ENCODE results near the gene PLCB1. TPM values are rescaled to one million over a fixed set of nuclear protein-coding genes. Genes with fewer than 3 reads are reported as not detected.

Gene PLCB1
- total RNA-seq, 1 donor from 2014 or later, result 10.7 TPM

- no peaks in the 10 kb centered on the region for H3K36me3 Mint-ChIP-seq (ENCODE audit: low read depth, unreplicated experiment)
- Histone ChIP-seq H3K79me2 (ENCODE audit: insufficient read depth, low read length) (no peaks in the 10 kb centered on the region), H3K4me2 (ENCODE audit: low read length) (no peak overlapping the region), H3K27me3 (ENCODE audit: insufficient read depth, low read length) (peaks cover 46% of the 10 kb centered on the region), H3K9me3 (ENCODE audit: insufficient read depth, low read depth, low read length) (no peaks in the 10 kb centered on the region), H3K4me3 (ENCODE audit: insufficient read depth, low read depth, low read length) (no peak overlapping the region), H3K9ac (ENCODE audit: low read length) (no peak overlapping the region), H2AFZ (ENCODE audit: low read depth, low read length) (no peak overlapping the region), H3K36me3 (ENCODE audit: insufficient read depth, low read length) (no peaks in the 10 kb centered on the region), H3K27ac (ENCODE audit: low read depth, low read length) (no peak overlapping the region), H3K4me1 (ENCODE audit: insufficient read depth, low read length) (peaks cover 4% of the 10 kb centered on the region), H4K20me1 (ENCODE audit: insufficient read depth, low read length) (peaks cover 4% of the 10 kb centered on the region)
- TF ChIP-seq EZH2 (IDR thresholded peaks at IDR 0.05; ENCODE audit: insufficient read depth, low read length) (no peak), CTCF (IDR thresholded peaks at IDR 0.05; ENCODE audit: insufficient read depth, low read depth, low read length) (no peak)
- no peaks in the 10 kb centered on the region for H3K9me3 Mint-ChIP-seq (ENCODE audit: unreplicated experiment)
- FAIRE-seq (no peak), DNase-seq (ENCODE audit: low read depth) (no peak)
- peaks cover 2% of the 10 kb centered on the region for H3K4me1 Mint-ChIP-seq (ENCODE audit: low read depth, unreplicated experiment)
- no peak overlapping the region for H3K27ac Mint-ChIP-seq (ENCODE audit: unreplicated experiment)
- peak overlapping the region; percentile 87 for H3K4me3 Mint-ChIP-seq (ENCODE audit: unreplicated experiment)
- H3K27me3 Mint-ChIP-seq (ENCODE audit: low read depth, unreplicated experiment), result peaks cover 27% of the 10 kb centered on the region
These were observed 1.9 kb downstream of the PLCB1 start for GRCh38 chr20:8133851-8134451.

- H3K27me3 Mint-ChIP-seq (ENCODE audit: low read depth, unreplicated experiment), result peaks cover 4% of the 10 kb centered on the region
- no peak overlapping the region for H3K27ac Mint-ChIP-seq (ENCODE audit: unreplicated experiment)
- H3K36me3 Mint-ChIP-seq (ENCODE audit: low read depth, unreplicated experiment), result no peaks in the 10 kb centered on the region
- H3K79me2 ChIP-seq (ENCODE audit: insufficient read depth, low read length), result no peaks in the 10 kb centered on the region
- H3K27ac ChIP-seq (ENCODE audit: low read depth, low read length), result no peak overlapping the region
- H3K4me1 Mint-ChIP-seq (ENCODE audit: low read depth, unreplicated experiment), result peaks cover 8% of the 10 kb centered on the region
- no peak overlapping the region for H3K4me3 Mint-ChIP-seq (ENCODE audit: unreplicated experiment)
- peaks cover 6% of the 10 kb centered on the region for H3K4me1 ChIP-seq (ENCODE audit: insufficient read depth, low read length)
- peaks cover 5% of the 10 kb centered on the region for H4K20me1 ChIP-seq (ENCODE audit: insufficient read depth, low read length)
- H3K9me3 Mint-ChIP-seq (ENCODE audit: unreplicated experiment), result no peaks in the 10 kb centered on the region
- no peak overlapping the region for H3K4me3 ChIP-seq (ENCODE audit: insufficient read depth, low read depth, low read length)
- H3K4me2 ChIP-seq (ENCODE audit: low read length), result no peak overlapping the region
- peaks cover 46% of the 10 kb centered on the region for H3K27me3 ChIP-seq (ENCODE audit: insufficient read depth, low read length)
- FAIRE-seq (no peak), DNase-seq (ENCODE audit: low read depth) (no peak)
- no peak for TF ChIP-seq CTCF (IDR thresholded peaks at IDR 0.05; ENCODE audit: insufficient read depth, low read depth, low read length)
- TF ChIP-seq EZH2 (IDR thresholded peaks at IDR 0.05; ENCODE audit: insufficient read depth, low read length), result no peak
- H3K9me3 ChIP-seq (ENCODE audit: insufficient read depth, low read depth, low read length), result no peaks in the 10 kb centered on the region
- H3K9ac ChIP-seq (ENCODE audit: low read length), result no peak overlapping the region
- H3K36me3 ChIP-seq (ENCODE audit: insufficient read depth, low read length), result no peaks in the 10 kb centered on the region
- no peak overlapping the region for H2AFZ ChIP-seq (ENCODE audit: low read depth, low read length)
These were observed 7.8 kb downstream of the PLCB1 start for GRCh38 chr20:8139899-8140298.

- Histone ChIP-seq H2AFZ (ENCODE audit: low read depth, low read length) (no peak overlapping the region), H3K27ac (ENCODE audit: low read depth, low read length) (no peak overlapping the region), H3K36me3 (ENCODE audit: insufficient read depth, low read length) (no peaks in the 10 kb centered on the region), H3K9ac (ENCODE audit: low read length) (no peak overlapping the region), H3K9me3 (ENCODE audit: insufficient read depth, low read depth, low read length) (no peaks in the 10 kb centered on the region), H4K20me1 (ENCODE audit: insufficient read depth, low read length) (peaks cover 5% of the 10 kb centered on the region), H3K4me1 (ENCODE audit: insufficient read depth, low read length) (peaks cover 11% of the 10 kb centered on the region), H3K27me3 (ENCODE audit: insufficient read depth, low read length) (peaks cover 45% of the 10 kb centered on the region), H3K4me2 (ENCODE audit: low read length) (no peak overlapping the region), H3K4me3 (ENCODE audit: insufficient read depth, low read depth, low read length) (no peak overlapping the region), H3K79me2 (ENCODE audit: insufficient read depth, low read length) (no peaks in the 10 kb centered on the region)
- no peaks in the 10 kb centered on the region for H3K27me3 Mint-ChIP-seq (ENCODE audit: low read depth, unreplicated experiment)
- no peaks in the 10 kb centered on the region for H3K9me3 Mint-ChIP-seq (ENCODE audit: unreplicated experiment)
- H3K4me1 Mint-ChIP-seq (ENCODE audit: low read depth, unreplicated experiment), result peaks cover 13% of the 10 kb centered on the region
- no peak for TF ChIP-seq CTCF (IDR thresholded peaks at IDR 0.05; ENCODE audit: insufficient read depth, low read depth, low read length)
- TF ChIP-seq EZH2 (IDR thresholded peaks at IDR 0.05; ENCODE audit: insufficient read depth, low read length), result no peak
- no peak for DNase-seq (ENCODE audit: low read depth)
- no peak overlapping the region for H3K4me3 Mint-ChIP-seq (ENCODE audit: unreplicated experiment)
- H3K27ac Mint-ChIP-seq (ENCODE audit: unreplicated experiment), result no peak overlapping the region
- no peak for FAIRE-seq
- peaks cover 1% of the 10 kb centered on the region for H3K36me3 Mint-ChIP-seq (ENCODE audit: low read depth, unreplicated experiment)
These were observed 11.4 kb downstream of the PLCB1 start for GRCh38 chr20:8143474-8143873.

All from astrocyte (in vitro differentiated cells and primary cell).